DMS53 treated with DMSO at 0.1 percent for 48 hours (cell line): Measurements from ENCODE around the gene KRT77.

ENCODE experiments used
- DNase-seq: peaks from one replicate; lab custom pipeline; 2025; ENCODE audit not compliant: unreplicated experiment; lab: John Stamatoyannopoulos, UW

The KRT77 gene

DNA sequence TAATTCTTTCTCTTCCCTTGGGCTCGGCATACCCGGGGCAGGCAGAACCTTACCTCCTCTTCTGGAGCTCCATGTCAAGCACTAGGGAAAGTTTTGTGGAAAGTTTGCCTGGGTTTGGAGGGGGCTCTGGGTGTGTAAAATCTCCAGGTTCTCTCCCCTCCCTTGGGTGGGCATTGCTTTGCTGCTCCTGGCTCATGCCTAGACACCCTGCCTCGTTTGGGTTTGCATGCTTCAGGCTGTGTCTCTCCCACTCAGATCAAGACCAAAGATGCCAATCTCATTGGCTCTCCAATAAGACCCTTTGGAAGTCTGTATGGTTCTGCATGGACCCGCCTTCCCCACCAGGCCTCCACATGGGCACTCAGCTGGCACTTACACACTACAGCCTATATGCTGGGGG lies 45.1 kb downstream of the KRT77 start:
- DNase-seq: no peak

DNA sequence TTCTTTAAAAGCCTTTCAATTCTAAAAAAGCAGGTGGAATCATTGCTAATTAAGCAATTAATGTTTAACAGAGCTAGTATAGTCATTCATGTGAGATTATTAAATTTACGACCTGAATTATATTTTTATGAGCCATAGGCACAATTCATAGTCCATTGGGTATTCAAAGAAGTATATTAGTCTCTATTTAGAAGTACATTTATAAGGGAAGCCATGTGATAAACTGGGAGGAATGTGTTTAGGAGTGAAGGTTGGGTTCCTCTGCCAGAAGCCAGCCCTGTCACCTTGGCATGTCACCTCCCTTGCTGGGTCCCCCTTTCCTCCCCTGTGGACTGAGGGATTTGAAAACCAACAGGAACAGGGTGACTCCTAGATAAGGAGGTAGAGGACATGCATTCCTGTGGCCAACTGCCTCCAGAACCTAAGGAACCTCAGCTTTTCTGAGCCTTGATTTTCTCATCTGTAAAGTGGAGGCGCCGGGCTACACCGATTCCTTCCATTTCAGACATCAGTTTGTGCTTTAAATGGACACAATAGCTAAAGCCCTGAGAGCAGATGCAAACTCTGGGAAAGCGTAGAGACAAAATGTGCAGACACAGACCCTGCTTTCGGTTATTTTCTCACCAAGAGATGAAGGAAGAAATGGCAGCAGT lies 45.9 kb downstream of the KRT77 start:
- DNase-seq: no peak

DNA sequence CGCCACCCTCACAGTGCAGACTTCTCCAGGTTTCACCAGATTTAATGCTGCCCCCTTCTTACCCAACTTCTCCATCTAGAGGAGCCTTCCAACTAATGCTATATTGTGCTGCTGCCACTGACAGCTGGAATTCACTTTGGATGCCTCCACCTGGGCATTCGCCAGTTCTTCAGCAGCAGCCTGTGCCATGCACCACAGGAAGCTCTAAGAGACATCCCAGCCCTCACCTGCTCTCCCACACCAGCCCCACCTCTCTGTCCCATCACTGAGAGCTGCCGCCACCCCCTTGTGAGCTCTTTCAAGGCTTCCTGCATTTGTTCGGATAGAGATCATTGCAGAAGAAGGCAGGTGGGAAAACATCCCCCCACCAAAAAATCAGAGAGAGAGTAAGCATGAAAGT lies 46.7 kb downstream of the KRT77 start:
- no peak for DNase-seq

DNA sequence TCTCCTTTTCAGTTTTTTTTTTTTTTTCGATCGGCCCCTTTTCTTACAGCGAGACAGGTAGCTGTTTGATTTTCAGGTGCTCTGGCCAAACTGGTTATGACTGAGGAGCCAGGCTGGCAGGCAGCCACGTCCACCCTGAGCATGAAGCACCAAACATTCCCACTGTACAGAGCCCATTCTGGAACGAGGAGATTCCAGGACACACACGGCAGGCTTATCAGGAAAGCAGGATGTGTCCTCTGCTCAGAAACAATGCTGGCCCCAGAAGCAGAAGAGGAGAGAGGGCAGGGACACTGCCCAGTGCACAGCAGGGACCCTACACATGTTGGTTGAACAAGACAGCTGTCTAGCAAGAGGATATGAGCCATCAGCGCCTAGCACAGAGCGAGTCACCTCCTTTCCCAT lies 47.6 kb downstream of the KRT77 start:
- DNase-seq: no peak

DNA sequence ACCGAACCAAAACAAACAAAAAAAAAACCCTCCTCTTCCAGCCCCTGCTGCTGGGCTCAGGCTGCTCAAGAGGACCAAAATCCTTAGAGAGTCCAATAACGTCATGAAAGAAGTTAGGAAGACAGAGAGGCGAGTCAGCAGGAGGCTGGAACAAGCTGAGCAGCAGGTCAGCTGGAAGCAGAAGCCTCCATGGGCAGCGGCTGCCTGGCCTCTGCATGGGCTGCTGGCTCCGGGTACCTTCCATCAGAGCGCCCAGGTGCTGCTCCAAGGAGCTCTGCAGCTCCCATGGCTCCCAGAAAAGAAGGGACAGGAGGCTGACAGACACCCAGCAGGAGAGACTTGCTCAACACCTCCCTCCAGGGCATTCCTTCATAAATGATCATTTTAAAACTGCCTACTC lies 48.1 kb downstream of the KRT77 start:
- no peak for DNase-seq

DNA sequence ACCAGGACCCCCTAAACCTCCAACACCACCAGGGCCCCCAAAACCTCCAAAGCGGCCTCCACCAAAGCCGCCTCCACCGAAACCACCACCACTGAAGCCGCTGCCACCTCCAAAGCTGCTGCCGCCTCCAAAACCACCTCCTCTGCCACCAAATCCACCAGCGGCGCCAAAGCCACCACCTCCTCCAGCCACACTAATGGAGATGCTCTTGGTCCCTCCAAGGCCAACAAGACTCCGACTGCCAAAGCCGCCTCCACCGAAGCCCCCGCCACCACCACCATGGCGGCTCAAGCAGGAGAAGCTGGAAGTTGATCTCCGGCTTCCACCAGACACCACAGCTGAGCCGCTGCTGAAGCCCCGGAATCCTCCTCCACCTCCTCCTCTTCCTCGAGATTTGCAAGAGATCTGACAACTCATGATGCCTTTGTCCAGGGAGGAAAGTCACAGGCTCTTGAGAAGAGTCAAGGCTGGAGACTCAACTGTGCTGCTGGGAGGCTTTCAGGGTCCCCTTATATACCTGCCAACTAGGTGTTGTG lies 51.5 kb downstream of the KRT77 start, which contains the start of gene KRT2:
Gene KRT2, minus strand, starts transcription at position 486 of the 536 bp plus-strand sequence. Its CDS starts 69 bp downstream, at position 417.
- DNase-seq: no peak

DNA sequence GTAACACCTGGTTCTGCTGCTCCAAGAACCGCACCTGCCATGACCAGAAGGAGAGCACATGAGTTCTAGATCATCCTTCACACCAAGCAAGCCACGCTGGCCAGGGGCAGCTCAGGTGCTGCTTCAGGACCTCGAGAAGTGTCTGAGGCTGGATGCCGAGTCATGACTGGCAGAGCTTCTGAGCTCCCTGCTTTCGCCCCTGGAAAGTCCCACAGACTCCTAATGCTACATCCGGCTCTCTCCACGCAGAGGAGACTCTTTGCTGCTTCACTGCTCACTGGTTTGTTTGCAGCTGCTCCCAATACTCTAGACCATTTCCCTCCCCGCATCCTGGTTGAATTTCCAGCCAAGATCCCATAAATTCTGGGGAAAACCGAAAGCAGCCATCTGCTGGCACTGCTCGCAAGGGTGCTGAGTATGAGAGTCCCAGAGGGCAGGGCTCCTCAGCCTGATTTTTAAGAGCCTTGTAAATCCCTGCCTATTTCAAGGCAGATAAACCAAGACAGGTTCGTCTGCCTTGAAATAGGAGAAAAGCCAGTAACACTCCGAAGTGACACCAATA lies 52.7 kb downstream of the KRT77 start:
- no peak for DNase-seq

DNA sequence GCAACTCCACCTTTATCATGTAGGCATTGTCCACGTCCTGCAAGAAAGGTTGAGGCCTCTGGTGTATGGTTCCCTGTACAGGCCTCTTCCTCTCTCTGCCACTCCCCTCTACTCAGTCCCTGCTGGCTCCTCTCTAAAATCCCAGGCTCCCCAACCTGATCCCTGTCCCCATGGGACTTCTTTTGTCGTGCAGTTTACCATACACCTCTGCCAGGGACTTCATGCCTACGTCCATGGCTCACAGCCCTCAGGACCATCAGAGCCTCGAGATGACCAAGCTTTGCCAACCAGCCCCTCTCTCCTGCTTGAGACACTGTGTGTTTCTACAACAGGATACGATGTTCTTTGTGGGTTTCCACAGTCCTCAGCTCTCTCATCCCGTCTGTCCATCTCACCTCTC lies 54.3 kb downstream of the KRT77 start:
- no peak for DNase-seq

DNA sequence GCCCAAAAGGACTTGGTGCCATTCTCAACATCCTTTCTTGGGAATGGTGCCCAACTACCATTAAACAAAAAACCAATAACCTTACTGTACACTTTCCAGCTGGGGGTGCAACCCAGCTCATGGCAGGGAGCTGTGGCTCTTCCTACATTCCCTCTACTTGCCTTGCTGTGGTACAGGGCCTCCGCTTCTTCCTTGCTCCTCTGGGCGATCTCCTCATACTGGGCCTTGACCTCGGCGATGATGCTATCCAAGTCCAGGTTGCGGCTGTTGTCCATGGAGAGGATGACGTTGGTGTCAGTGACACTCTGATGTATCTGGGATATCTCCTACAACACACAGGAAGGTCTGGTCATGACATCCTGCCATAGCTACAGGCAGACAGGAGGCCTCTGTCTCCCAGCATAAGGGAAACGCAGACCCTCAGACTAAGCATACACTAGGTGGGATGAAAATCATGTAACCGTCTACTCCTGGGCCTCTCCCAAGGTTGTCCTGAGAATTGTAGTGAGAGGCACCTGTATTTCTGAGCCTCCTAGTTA lies 55.2 kb downstream of the KRT77 start:
- no peak for DNase-seq

DNA sequence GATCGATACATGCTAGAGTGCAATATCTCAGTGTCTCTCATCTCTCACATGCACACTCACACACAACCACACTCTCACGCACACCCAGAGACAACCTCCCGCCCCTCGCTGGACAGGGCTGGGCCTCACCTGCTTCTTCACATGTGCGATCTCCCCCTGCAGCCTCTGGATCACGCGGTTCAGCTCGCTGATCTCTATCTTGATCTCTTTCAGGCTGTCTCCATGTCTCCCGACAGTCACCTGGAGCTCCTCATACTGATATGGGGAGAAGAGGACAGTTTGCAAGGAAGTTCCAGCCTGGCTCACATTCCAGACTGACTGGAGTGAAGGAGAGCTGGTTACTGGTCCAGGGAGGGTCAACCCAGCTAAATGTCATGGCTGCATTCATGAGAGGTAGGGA lies 55.7 kb downstream of the KRT77 start:
- DNase-seq: no peak

DNA sequence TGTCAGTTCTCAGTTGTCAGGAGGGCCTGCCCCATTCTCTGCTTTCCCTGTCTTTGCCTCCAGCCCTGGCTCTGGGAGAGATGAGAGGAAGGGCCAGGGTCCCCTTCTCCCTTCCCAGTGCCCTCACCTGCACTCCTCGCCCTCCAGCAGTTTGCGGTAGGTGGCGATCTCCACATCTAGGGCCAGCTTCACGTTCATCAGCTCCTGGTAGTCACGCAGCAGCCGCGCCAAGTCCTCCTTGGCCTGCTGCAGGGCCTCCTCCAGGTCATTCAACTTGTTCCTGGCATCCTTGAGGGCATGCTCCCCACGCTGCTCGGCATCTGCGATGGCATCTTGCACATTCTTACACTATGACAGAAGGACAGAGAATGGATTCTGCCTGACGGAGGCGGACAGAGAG lies 56.7 kb downstream of the KRT77 start:
- no peak for DNase-seq

DNA sequence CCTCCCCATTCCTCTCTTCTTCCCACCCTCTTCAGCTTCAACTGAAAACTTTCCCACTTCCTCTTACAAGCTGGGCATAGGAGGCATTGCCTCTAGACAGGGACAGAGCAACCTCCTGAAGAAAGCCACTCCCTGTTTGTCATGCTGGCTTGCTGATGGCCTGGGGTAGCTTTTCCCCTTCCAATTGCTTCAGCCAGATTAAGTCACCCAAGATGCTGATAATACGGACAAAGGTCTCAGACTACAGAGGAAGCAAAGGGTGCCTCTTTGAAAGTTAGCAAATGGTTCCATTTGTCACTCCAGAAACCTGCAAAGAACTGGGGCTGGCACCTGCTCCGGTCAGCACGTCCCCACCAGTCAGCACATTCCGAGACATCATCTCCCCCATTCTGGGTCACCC lies 57.3 kb downstream of the KRT77 start:
- DNase-seq: no peak

DNA sequence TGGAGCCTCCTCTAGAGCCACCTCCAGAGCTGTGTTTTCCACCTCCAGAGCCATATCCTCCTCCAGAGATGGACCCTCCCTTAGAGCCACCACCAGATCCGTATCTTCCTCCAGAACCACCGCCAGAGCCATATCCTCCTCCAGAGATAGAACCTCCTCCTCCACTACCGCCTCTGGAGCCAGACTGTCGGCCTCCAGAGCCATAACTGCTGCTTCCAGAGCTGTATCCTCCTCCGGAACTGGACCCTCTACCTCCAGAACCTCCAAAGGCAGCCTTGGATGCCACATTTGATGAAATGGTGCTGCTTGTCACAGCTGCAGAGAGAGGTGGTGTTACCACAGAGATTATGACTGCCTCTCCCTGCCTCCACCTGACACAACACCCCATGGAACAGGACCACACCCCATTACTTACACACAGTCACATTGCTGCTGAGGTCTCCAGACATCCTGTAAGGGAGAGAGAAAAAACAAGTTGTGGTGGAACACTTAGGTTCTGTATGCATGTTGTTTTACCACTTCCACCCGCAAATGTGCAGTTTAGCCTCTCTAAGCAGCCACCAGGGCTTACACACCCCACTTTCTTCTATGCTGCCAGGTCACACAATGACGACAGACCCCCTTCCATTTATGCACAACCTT lies 58.1 kb downstream of the KRT77 start:
- DNase-seq: no peak

DNA sequence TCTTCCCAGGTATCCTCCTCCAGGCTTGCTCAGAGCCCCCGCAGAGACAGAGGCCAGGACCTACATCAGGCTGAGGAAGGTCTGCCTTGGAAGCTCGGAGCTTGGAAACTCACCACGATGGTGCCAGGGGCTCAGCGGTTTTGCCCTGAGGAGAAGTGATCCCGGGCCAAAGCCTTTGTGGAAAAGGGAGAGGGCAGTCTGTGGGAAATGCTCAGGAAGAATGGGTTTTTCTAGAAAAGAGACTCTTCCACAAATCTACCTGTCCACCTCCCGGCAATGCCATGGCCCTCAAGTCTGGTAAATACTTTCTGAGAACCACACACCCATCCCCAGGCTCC lies 59.3 kb downstream of the KRT77 start:
- no peak for DNase-seq

DNA sequence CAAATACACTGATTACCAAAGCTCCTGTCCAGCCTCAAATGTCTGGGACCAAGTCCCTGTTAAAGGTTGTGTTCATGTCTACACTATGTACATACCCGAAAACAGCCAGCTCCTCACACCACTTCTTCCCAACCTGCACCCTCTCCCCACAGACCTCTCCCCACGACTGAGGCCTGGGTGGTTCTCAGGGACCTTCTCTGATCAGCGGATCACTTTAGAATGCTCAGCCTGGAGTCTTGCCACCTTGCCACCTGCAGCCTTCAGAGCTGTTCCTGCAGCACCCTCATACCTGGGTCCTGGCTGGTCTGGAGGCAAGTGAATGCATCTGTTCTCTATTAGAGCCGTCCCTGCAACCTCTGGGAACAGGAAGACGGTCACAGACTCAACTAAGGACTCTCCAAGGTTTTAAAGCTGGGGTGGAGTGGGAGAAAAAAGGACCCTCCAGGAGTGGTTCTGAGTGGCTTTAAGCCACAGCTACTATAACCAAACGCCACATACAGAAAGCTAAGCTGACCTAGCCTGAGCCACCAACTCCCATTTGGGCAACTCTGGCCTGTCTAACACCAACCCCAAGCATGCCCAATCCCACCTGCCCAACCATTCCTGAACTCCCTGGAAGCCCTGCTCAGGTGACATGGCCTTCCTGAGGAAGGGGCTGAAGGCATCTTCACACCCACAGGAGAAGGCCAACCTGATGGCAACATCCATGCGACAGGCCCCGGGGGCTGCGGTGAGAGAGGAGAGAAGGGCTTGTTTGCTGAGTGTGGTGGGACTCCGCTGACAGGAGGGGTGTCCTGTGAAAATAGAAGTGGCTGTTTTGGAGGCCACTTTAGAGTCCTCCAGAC lies 59.9 kb downstream of the KRT77 start:
- DNase-seq: no peak

DNA sequence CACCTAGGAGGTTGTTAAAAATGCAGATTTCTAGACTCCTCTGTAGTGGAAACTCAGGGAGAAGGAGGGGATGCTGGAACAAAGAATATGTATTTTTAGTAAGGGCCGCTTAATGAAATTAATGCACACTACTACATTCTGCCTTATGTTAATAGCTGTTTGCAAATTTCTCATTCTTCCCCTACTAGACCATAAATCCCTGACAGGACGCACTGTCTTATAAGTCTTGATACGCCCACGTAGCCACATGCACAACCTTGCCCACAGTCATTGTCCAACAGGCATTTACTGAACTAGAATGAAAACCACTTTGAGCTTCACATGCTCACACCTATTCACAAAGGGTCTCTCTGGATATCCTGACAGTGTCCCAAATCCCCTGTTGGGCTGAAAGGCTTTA lies 61.9 kb downstream of the KRT77 start:
- DNase-seq: no peak
